SK-N-MC (cell line): ENCODE measurements around the gene ABI2.

Experiments used
- EZH2 ChIP-seq: fragments of 200-600 bp; sonication (generic); IDR thresholded peaks from one replicate; pipeline ENCODE4 v1.6.1; 2017; ENCODE audit warnings: antibody characterized with exemption
- FOXP2 ChIP-seq: optimal IDR thresholded peaks from 2 replicates; pipeline ENCODE3; 2011; ENCODE audit warnings: mild to moderate bottlenecking, moderate library complexity; ENCODE audit not compliant: insufficient read depth; ENCODE audit errors: extremely low read length, control extremely low read depth
- POLR2AphosphoS5 ChIP-seq: IDR thresholded peaks from 2 replicates; pipeline ENCODE4 v1.6.1; 2012; ENCODE audit warnings: mild to moderate bottlenecking, low read depth, low read length, borderline replicate concordance

DNA sequence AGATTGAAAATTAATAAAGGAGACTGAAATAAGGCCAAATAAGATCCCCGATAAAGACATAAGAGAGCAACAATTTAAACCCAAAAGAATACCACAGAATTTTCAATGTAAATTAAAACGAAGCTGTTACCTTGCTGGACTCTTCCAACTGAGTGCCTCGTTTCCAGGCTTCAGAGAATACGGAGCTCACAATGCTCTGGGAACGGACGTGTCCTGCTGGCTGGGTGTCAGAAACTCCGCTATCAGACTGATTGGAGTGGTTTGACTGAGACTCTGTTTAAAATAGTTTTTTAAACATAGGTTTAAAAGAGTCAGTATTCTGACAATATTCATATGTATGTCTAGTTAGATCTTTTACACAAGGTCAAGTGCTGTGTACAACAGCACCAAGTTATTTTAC lies 116.5 kb downstream of the ABI2 start:
- TF ChIP-seq EZH2: no peak
- TF ChIP-seq POLR2AphosphoS5: no peak
- no peak for TF ChIP-seq FOXP2
